MM.1S (cell line): ENCODE data around the gene KRTAP10-1.

ENCODE experiments used
- DNase-seq: peaks from one replicate; pipeline ENCODE4 v3.0.0-alpha.2; 2015
- H2AFZ ChIP-seq: fragments of 300-600 bp; sonication (generic); 2 replicates; pipeline ENCODE4 v1.6.0; 2016; ENCODE audit warnings: antibody characterized with exemption, low read length
- H3F3A ChIP-seq: fragments of 300-600 bp; sonication (generic); 2 replicates; pipeline ENCODE4 v1.6.1; 2016; ENCODE audit warnings: mild to moderate bottlenecking, antibody characterized with exemption, low read length, moderate library complexity, mixed read lengths; ENCODE audit not compliant: insufficient read depth
- H3K27ac ChIP-seq: fragments of 300-600 bp; sonication (generic); 2 replicates; pipeline ENCODE4 v1.5.1; 2016; ENCODE audit warnings: mild to moderate bottlenecking, low read length
- H3K27me3 ChIP-seq: fragments of 300-600 bp; sonication (generic); replicated peaks from 2 replicates; pipeline ENCODE4 v1.6.0; 2016; ENCODE audit warnings: low read length; ENCODE audit not compliant: insufficient read depth
- H3K36me3 ChIP-seq: fragments of 300-600 bp; sonication (generic); replicated peaks from 2 replicates; pipeline ENCODE4 v1.6.1; 2016; ENCODE audit warnings: mild to moderate bottlenecking, low read length, mixed read lengths; ENCODE audit not compliant: insufficient read depth
- H3K4me1 ChIP-seq: fragments of 300-600 bp; sonication (generic); 2 replicates; pipeline ENCODE4 v1.6.1; 2016; ENCODE audit warnings: low read length, mixed read lengths
- H3K4me2 ChIP-seq: fragments of 300-600 bp; sonication (generic); 2 replicates; pipeline ENCODE4 v1.6.0; 2016; ENCODE audit warnings: low read depth, low read length
- H3K4me3 ChIP-seq: fragments of 300-600 bp; sonication (generic); 2 replicates; pipeline ENCODE4 v1.5.1; 2016; ENCODE audit warnings: low read length, mixed read lengths
- H3K79me2 ChIP-seq: fragments of 300-600 bp; sonication (generic); 2 replicates; pipeline ENCODE4 v1.6.1; 2016; ENCODE audit warnings: mixed run types, low read length, mixed read lengths
- H3K9ac ChIP-seq: fragments of 300-600 bp; sonication (generic); 2 replicates; pipeline ENCODE4 v1.6.1; 2016; ENCODE audit warnings: low read length, mixed read lengths
- H3K9me2 ChIP-seq: fragments of 300-600 bp; sonication (generic); replicated peaks from 2 replicates; pipeline ENCODE4 v1.6.1; 2016; ENCODE audit warnings: mild to moderate bottlenecking, low read length, mixed read lengths; ENCODE audit not compliant: insufficient read depth
- H3K9me3 ChIP-seq: fragments of 300-600 bp; sonication (generic); replicated peaks from 2 replicates; pipeline ENCODE4 v1.6.1; 2016; ENCODE audit warnings: mild to moderate bottlenecking, low read length, mixed read lengths; ENCODE audit not compliant: insufficient read depth
- H4K20me1 ChIP-seq: fragments of 300-600 bp; sonication (generic); 2 replicates; pipeline ENCODE4 v1.6.1; 2016; ENCODE audit warnings: mild to moderate bottlenecking, low read length, moderate library complexity, mixed read lengths; ENCODE audit not compliant: insufficient read depth
- EZH2 ChIP-seq: fragments of 300-600 bp; sonication (generic); optimal IDR thresholded peaks from 2 replicates; pipeline ENCODE3; 2017; ENCODE audit warnings: low read depth, mild to moderate bottlenecking, antibody characterized with exemption, low read length, mixed read lengths
- EZH2phosphoT487 ChIP-seq: fragments of 300-600 bp; sonication (generic); IDR thresholded peaks from 2 replicates; pipeline ENCODE4 v1.6.1; 2018; ENCODE audit warnings: antibody characterized with exemption, low read length
- TF ChIP-seq, protein P1 (sequence below): fragments of 300-600 bp; sonication (generic); IDR thresholded peaks from 2 replicates; pipeline ENCODE4 v1.5.1; 2016; ENCODE audit warnings: antibody characterized with exemption, low read length, mixed read lengths

The KRTAP10-1 gene

DNA sequence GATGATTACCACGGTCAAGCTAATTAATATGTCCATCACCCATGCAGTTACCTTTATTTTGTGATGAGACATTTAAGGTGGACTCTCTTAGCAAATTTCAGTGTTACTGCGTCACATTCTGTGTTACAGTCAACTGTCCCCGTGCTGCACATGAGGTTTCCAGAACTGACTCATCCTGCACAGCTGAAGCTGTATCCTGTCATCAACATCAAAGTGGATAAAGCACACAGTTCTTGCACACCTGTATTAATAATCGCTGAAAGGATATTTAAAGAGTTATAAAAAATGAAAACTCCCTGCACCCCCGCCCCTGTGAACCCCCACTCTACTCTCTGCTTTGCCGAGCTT is 43.8 kb upstream of the KRTAP10-1 start:
- no peak overlapping the region for H3K4me2 ChIP-seq
- H3K4me3 ChIP-seq: no peak overlapping the region
- no peaks in the 10 kb centered on the region for H3F3A ChIP-seq
- no peaks in the 10 kb centered on the region for H3K4me1 ChIP-seq
- DNase-seq: no peak
- no peak overlapping the region for H3K27ac ChIP-seq
- no peaks in the 10 kb centered on the region for H3K9me2 ChIP-seq
- TF ChIP-seq EZH2phosphoT487 (no peak), EZH2 (no peak)
- TF ChIP-seq, protein P1, sequence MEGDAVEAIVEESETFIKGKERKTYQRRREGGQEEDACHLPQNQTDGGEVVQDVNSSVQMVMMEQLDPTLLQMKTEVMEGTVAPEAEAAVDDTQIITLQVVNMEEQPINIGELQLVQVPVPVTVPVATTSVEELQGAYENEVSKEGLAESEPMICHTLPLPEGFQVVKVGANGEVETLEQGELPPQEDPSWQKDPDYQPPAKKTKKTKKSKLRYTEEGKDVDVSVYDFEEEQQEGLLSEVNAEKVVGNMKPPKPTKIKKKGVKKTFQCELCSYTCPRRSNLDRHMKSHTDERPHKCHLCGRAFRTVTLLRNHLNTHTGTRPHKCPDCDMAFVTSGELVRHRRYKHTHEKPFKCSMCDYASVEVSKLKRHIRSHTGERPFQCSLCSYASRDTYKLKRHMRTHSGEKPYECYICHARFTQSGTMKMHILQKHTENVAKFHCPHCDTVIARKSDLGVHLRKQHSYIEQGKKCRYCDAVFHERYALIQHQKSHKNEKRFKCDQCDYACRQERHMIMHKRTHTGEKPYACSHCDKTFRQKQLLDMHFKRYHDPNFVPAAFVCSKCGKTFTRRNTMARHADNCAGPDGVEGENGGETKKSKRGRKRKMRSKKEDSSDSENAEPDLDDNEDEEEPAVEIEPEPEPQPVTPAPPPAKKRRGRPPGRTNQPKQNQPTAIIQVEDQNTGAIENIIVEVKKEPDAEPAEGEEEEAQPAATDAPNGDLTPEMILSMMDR: no peak
- no peaks in the 10 kb centered on the region for H3K9me3 ChIP-seq
- H3K79me2 ChIP-seq: no peaks in the 10 kb centered on the region
- no peaks in the 10 kb centered on the region for H3K36me3 ChIP-seq
- no peaks in the 10 kb centered on the region for H4K20me1 ChIP-seq
- H3K9ac ChIP-seq: no peak overlapping the region
- H2AFZ ChIP-seq: no peak overlapping the region
- H3K27me3 ChIP-seq: peaks cover 98% of the 10 kb centered on the region

DNA sequence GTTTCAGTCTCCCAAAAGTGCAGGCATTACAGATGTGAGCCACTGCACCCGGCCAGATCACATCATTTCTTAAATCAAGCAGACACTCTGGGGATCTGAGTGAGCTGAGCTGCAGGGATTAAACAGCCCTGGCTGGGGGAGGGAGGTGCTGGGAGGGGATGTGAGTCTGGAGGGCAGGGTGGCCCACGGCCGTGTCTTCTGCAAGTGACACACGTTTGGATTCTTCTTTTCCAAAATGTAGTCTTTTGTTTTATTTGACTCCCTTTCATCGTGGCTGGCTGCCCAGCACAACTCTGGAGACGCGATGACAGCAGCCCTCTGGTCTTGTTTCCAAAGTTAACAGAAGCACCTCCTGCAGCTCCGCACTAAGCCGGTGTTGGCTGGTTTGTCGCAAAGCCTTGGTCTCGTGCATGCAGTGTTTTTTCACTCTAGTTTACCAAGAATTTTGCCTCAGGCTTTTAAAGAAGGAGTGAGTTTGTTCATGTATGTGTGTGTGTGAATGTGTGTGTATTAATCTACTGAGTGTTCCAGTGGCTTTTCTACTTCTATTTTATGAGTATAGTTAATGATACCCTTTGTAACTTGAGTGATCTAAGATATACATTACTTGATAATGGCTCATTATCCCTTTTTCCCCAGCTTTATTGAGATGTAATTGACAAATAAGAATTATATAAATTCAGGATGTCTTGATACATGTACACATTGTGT is 43.2 kb upstream of the KRTAP10-1 start:
- H3F3A ChIP-seq: no peaks in the 10 kb centered on the region
- DNase-seq: no peak
- H3K9ac ChIP-seq: no peak overlapping the region
- H3K4me3 ChIP-seq: no peak overlapping the region
- H3K4me2 ChIP-seq: no peak overlapping the region
- H3K9me2 ChIP-seq: no peaks in the 10 kb centered on the region
- no peaks in the 10 kb centered on the region for H3K9me3 ChIP-seq
- no peaks in the 10 kb centered on the region for H4K20me1 ChIP-seq
- peaks cover 100% of the 10 kb centered on the region for H3K27me3 ChIP-seq
- no peaks in the 10 kb centered on the region for H3K79me2 ChIP-seq
- no peak for TF ChIP-seq EZH2
- TF ChIP-seq, protein P1: no peak
- no peak for TF ChIP-seq EZH2phosphoT487
- H3K36me3 ChIP-seq: no peaks in the 10 kb centered on the region
- no peak overlapping the region for H2AFZ ChIP-seq
- no peak overlapping the region for H3K27ac ChIP-seq
- no peaks in the 10 kb centered on the region for H3K4me1 ChIP-seq

DNA sequence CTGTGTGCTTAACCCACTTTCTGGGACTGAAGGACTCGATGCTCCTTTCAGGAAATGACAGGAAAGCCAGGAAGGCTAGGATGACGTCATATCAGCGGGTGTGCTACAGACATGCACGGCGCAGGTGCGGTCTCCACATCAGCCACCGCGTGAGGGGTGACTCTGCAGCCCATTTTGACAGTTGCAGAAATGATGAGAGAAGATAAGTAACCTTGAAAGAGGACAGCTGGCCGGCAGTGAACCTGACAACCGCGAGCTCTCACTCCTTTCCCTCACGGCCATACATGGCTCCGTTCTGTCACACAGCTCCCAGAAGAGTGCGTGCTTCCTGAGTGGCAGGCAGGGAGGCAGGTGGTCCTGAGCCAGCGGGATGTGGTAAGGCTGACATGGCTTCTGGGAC is 42.1 kb upstream of the KRTAP10-1 start:
- no peaks in the 10 kb centered on the region for H3F3A ChIP-seq
- DNase-seq: no peak
- H3K79me2 ChIP-seq: no peaks in the 10 kb centered on the region
- H3K27ac ChIP-seq: no peak overlapping the region
- no peak overlapping the region for H2AFZ ChIP-seq
- H4K20me1 ChIP-seq: no peaks in the 10 kb centered on the region
- no peaks in the 10 kb centered on the region for H3K9me3 ChIP-seq
- TF ChIP-seq EZH2phosphoT487 (no peak), EZH2 (no peak)
- TF ChIP-seq, protein P1: no peak
- H3K4me3 ChIP-seq: no peak overlapping the region
- H3K27me3 ChIP-seq: peaks cover 100% of the 10 kb centered on the region
- no peak overlapping the region for H3K9ac ChIP-seq
- no peaks in the 10 kb centered on the region for H3K9me2 ChIP-seq
- no peaks in the 10 kb centered on the region for H3K36me3 ChIP-seq
- no peak overlapping the region for H3K4me2 ChIP-seq
- no peaks in the 10 kb centered on the region for H3K4me1 ChIP-seq
